B cell (primary cell): ENCODE measurements around the gene NRG4. TPM values are rescaled to one million over a fixed set of nuclear protein-coding genes. Genes with fewer than 3 reads are reported as not detected.

ENCODE experiments used
- ATAC-seq: fragments of 200-7000 bp; cut with Tn5 transposase; one replicate; pipeline ENCODE4 v1.10.0; 2021; ENCODE audit warnings: low read depth, mild to moderate bottlenecking, moderate number of reproducible peaks, moderate library complexity
- CTCF ChIA-PET: fragments of 350-600 bp; sonication (Branson Sonifier 250); formaldehyde crosslinking; loops from one replicate; lab custom pipeline; 2021; ENCODE audit warnings: antibody characterized with exemption, inconsistent platforms; lab: Charles Lee
- POLR2A ChIA-PET: fragments of 350-600 bp; sonication (Branson Sonifier 250); formaldehyde crosslinking; loops from one replicate; lab custom pipeline; 2021; ENCODE audit warnings: antibody characterized with exemption; lab: Charles Lee
- DNase-seq: peaks from one replicate; pipeline ENCODE4 v3.0.0; 2013
- H2AFZ ChIP-seq: 2 replicates; pipeline ENCODE4 v1.6.1; 2012; ENCODE audit warnings: mild to moderate bottlenecking, low read depth, low read length; ENCODE audit not compliant: insufficient read depth, poor library complexity, severe bottlenecking
- H3K27ac ChIP-seq, 2 donors: 1 replicate in 1 of 2; 2 replicates in 1 of 2; pipeline ENCODE4 v1.5.1; 2012 to 2013; ENCODE audit warnings: low read length in 2 of 2, mild to moderate bottlenecking in 2 of 2, moderate library complexity in 1 of 2
- H3K27me3 ChIP-seq, 4 experiments: fragments of 200-600 bp in 1 of 4; sonication (generic) in 1 of 4; replicated peaks in 1 of 4; 1 replicate in 2 of 4; 2 replicates in 2 of 4; pipeline versions ENCODE4 v1.6.1 to v1.7.0; 2013 to 2016; ENCODE audit warnings: low read length in 3 of 4, mild to moderate bottlenecking in 2 of 4, mixed read lengths in 1 of 4, moderate library complexity in 1 of 4; ENCODE audit not compliant: insufficient read depth in 4 of 4, control insufficient read depth in 3 of 4; ENCODE audit errors: control extremely low read depth in 1 of 4
- H3K36me3 ChIP-seq, 2 experiments: replicated peaks in 1 of 2; 1 replicate in 1 of 2; 2 replicates in 1 of 2; pipeline versions ENCODE4 v1.6.1 to v1.7.1; 2013; ENCODE audit warnings: low read length in 1 of 2; ENCODE audit not compliant: insufficient read depth in 2 of 2, control insufficient read depth in 1 of 2; ENCODE audit errors: control extremely low read depth in 1 of 2, extremely low read depth in 1 of 2
- H3K4me1 ChIP-seq, 2 donors: fragments of 200-600 bp in 1 of 2; sonication (generic) in 1 of 2; 1 replicate in 1 of 2; 2 replicates in 1 of 2; pipeline versions ENCODE4 v1.5.1 to v1.6.1; 2013 to 2017; ENCODE audit warnings: low read length in 2 of 2; ENCODE audit not compliant: control insufficient read depth in 2 of 2, insufficient read depth in 2 of 2
- H3K4me2 ChIP-seq: replicated peaks from 2 replicates; pipeline ENCODE3; 2012; ENCODE audit warnings: mild to moderate bottlenecking, low read depth, low read length; ENCODE audit not compliant: poor library complexity, severe bottlenecking
- H3K4me3 ChIP-seq, 5 experiments: fragments of 200-600 bp in 1 of 5; sonication (generic) in 1 of 5; 1 replicate in 3 of 5; 2 replicates in 2 of 5; pipeline versions ENCODE4 v1.5.1 to v1.7.0; 2011 to 2016; ENCODE audit warnings: low read length in 4 of 5, mild to moderate bottlenecking in 4 of 5, low read depth in 2 of 5, control low read depth in 1 of 5, moderate library complexity in 1 of 5; ENCODE audit not compliant: insufficient read depth in 1 of 5; ENCODE audit errors: control extremely low read depth in 1 of 5, extremely low read depth in 1 of 5
- H3K79me2 ChIP-seq: fragments of 200-600 bp; sonication (generic); one replicate; pipeline ENCODE4 v1.6.0; 2016; ENCODE audit warnings: low read length; ENCODE audit not compliant: control insufficient read depth, insufficient read depth
- H3K9ac ChIP-seq: fragments of 200-600 bp; sonication (generic); 2 replicates; pipeline ENCODE4 v1.6.1; 2017; ENCODE audit warnings: mild to moderate bottlenecking, low read length, moderate library complexity
- H3K9me3 ChIP-seq, 3 donors: one replicate each; pipeline versions ENCODE4 v1.6.1 to v1.7.1; 2013; ENCODE audit warnings: low read length in 2 of 3; ENCODE audit not compliant: control insufficient read depth in 2 of 3, insufficient read depth in 1 of 3; ENCODE audit errors: control extremely low read depth in 1 of 3
- H4K20me1 ChIP-seq: 2 replicates; pipeline ENCODE4 v1.6.0; 2012; ENCODE audit warnings: mild to moderate bottlenecking, low read length; ENCODE audit not compliant: insufficient read depth, control insufficient read depth, poor library complexity, severe bottlenecking
- H3K27ac Mint-ChIP-seq: one replicate; pipeline ENCODE4 v1.8.0; 2021; ENCODE audit warnings: mixed read lengths
- H3K27me3 Mint-ChIP-seq: one replicate; pipeline ENCODE4 v1.8.0; 2021; ENCODE audit warnings: mixed read lengths
- H3K4me1 Mint-ChIP-seq: one replicate; pipeline ENCODE4 v1.8.0; 2021; ENCODE audit warnings: mixed read lengths
- H3K4me3 Mint-ChIP-seq: one replicate; pipeline ENCODE4 v1.8.0; 2021; ENCODE audit warnings: mixed read lengths
- H3K9me3 Mint-ChIP-seq: one replicate; pipeline ENCODE4 v1.8.0; 2022; ENCODE audit warnings: mixed read lengths; ENCODE audit not compliant: insufficient read depth
- CTCF ChIP-seq: fragments of 200-600 bp; IDR thresholded peaks from one replicate; pipeline ENCODE4 v1.8.0; 2022; ENCODE audit warnings: antibody characterized with exemption, mild to moderate bottlenecking
- EZH2 ChIP-seq: IDR thresholded peaks from 2 replicates; pipeline ENCODE4 v1.6.1; 2012; ENCODE audit warnings: borderline replicate concordance, low read depth, mild to moderate bottlenecking, moderate library complexity, low read length; ENCODE audit not compliant: insufficient read depth, poor library complexity, severe bottlenecking
- WGBS: methylation state at CpG from one replicate; pipeline ENCODE4 v1.1.5; 2013; ENCODE audit warnings: missing lambda C conversion rate; ENCODE audit not compliant: insufficient coverage; 5-methylcytosine and 5-hydroxymethylcytosine counted together
- intact Hi-C: fragments of 100-400 bp; cut with micrococcal nuclease; formaldehyde crosslinking; loops from one replicate; pipeline ENCODE4 v1.10.0; 2022
- polyA plus RNA-seq: library from polyadenylated mRNA; depleted of rRNA; stranded (reverse); fragments of >200 nt; gene quantifications from 2 replicates; pipeline ENCODE4 v1.2.3, GENCODE V29; 2012
- total RNA-seq, 2 donors: library from RNA; stranded (reverse); fragments of 120-200 nt in 1 of 2; gene quantifications; 1 replicate in 1 of 2; 2 replicates in 1 of 2; pipeline versions ENCODE4 v1.2.3 to v1.2.4, GENCODE V29; 2013 to 2022

Gene NRG4
- total and polyA plus RNA-seq, 2 donors (not counting 1 experiment from before 2014, with no cell fraction given) = 0.37 TPM; not detected in 1

- H3K79me2 ChIP-seq = peaks cover 28% of the 10 kb centered on the region
- no peak for TF ChIP-seq EZH2
- no peak for TF ChIP-seq CTCF
- DNase-seq (no peak), ATAC-seq (no peak)
- no peak overlapping the region for H3K4me3 ChIP-seq
- H3K36me3 ChIP-seq = peaks cover 3 to 10% of the 10 kb centered on the region in 2 experiments
- peaks cover 12 to 13% of the 10 kb centered on the region in 2 donors for H3K4me1 ChIP-seq
- H4K20me1 ChIP-seq = peaks cover 5% of the 10 kb centered on the region
- no peaks in the 10 kb centered on the region for H3K9me3 ChIP-seq
- intact Hi-C loops = loop anchor here (5.0 to 10.0 kb wide), 5 partner anchors 35 to 1910 kb away; partner anchors contain the start of genes PML, SIN3A, STOML1 and TMEM266
- ChIA-PET POLR2A (no interaction called here), CTCF (no interaction called here)
- no peaks in the 10 kb centered on the region for H3K27me3 Mint-ChIP-seq
- H3K4me2 ChIP-seq = no peak overlapping the region
- H3K4me1 Mint-ChIP-seq = peaks cover 33% of the 10 kb centered on the region
- H3K9ac ChIP-seq = no peak overlapping the region
- 43% methylated on average over 7 of the region's 8 CpGs for WGBS
- H3K27ac Mint-ChIP-seq = peak overlapping the region; percentile 51
- no peaks in the 10 kb centered on the region for H3K27me3 ChIP-seq
- no peak overlapping the region for H2AFZ ChIP-seq
- no peak overlapping the region for H3K27ac ChIP-seq
- H3K9me3 Mint-ChIP-seq = no peaks in the 10 kb centered on the region
- H3K4me3 Mint-ChIP-seq = peak overlapping the region; percentile 59
Observed at GRCh38 chr15:75902129-75902557, 110.1 kb downstream of the NRG4 start.

GRCh38 chr15:75900577-75900976 lies 111.6 kb downstream of the NRG4 start:
- ChIA-PET POLR2A (no interaction called here), CTCF (interaction anchor here (0.6 kb wide), 1 partner anchor 104 kb away, joined by 3 read pairs; no protein-coding TSS in a partner anchor)
- Mint-ChIP-seq H3K9me3 (no peaks in the 10 kb centered on the region), H3K27me3 (no peaks in the 10 kb centered on the region), H3K4me3 (no peak overlapping the region), H3K4me1 (peaks cover 28% of the 10 kb centered on the region), H3K27ac (no peak overlapping the region)
- Histone ChIP-seq H2AFZ (no peak overlapping the region), H3K4me2 (no peak overlapping the region), H3K9me3 (no peaks in the 10 kb centered on the region), H3K4me1 (peaks cover 12 to 13% of the 10 kb centered on the region in 2 donors), H3K9ac (no peak overlapping the region), H4K20me1 (no peaks in the 10 kb centered on the region), H3K79me2 (peaks cover 24% of the 10 kb centered on the region), H3K4me3 (no peak overlapping the region), H3K27me3 (no peaks in the 10 kb centered on the region), H3K27ac (no peak overlapping the region), H3K36me3 (peaks cover 3 to 5% of the 10 kb centered on the region in 2 experiments)
- ATAC-seq (no peak), DNase-seq (no peak)
- TF ChIP-seq EZH2 (no peak), CTCF (no peak)
- intact Hi-C loops = loop anchor here (5.0 to 10.0 kb wide), 5 partner anchors 33 to 1908 kb away; partner anchors contain the start of genes PML, SIN3A, STOML1 and TMEM266
